ENCODE data around the gene NCKAP1.
"Not testable (repeated sequence)": the region's sequence is repeated elsewhere in the genome, so short reads cannot be mapped to it uniquely, and the experiment has no call there.

GRCh38 chr2:182880100-182880499 lies 158.2 kb downstream of the NCKAP1 start:
- not testable (repeated sequence) for TF ChIP-seq POLR2A, CTCF (IDR thresholded peaks at IDR 0.05)
